ENCODE data around the gene RPL7L1. TPM values are rescaled to one million over a fixed set of nuclear protein-coding genes. Genes with fewer than 3 reads are reported as not detected.
"Not testable (repeated sequence)": the region's sequence is repeated elsewhere in the genome, so short reads cannot be mapped to it uniquely, and the experiment has no call there.

The RPL7L1 gene
- total RNA-seq, 4 donors from 2014 or later: 49.6 to 67.0 (median 53.2) TPM

DNA sequence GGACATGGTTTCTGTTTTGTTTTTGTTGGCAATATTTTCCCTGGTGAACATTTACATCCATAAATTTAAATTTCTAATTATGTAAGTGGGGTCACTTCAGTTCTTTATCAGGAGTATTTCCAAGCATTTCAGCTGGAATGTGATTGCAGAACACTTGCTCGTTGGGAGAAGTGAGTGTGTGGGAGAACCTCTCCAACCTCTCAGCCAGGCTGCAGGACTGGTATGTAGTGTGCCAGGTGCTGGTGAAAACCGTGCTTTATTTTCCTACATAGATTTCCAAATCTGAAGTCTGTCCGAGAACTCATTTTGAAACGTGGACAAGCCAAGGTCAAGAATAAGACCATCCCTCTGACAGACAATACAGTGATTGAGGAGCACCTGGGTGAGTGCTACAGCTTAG, 6.3 kb downstream of the RPL7L1 start:
- Histone ChIP-seq H3K4me3 (no peak overlapping the region), H3K36me3 (peaks cover 0 to 60% (median 4%) of the 10 kb centered on the region in 3 donors), H3K27me3 (no peaks in the 10 kb centered on the region), H3K27ac (no peak overlapping the region), H3K4me1 (peaks cover 0 to 21% (median 0%) of the 10 kb centered on the region in 4 donors), H3K9me3 (no peaks in the 10 kb centered on the region)
- DNase-seq: no peak
- TF ChIP-seq POLR2A (IDR thresholded peaks at IDR 0.05): no peak
- TF ChIP-seq, protein P1, sequence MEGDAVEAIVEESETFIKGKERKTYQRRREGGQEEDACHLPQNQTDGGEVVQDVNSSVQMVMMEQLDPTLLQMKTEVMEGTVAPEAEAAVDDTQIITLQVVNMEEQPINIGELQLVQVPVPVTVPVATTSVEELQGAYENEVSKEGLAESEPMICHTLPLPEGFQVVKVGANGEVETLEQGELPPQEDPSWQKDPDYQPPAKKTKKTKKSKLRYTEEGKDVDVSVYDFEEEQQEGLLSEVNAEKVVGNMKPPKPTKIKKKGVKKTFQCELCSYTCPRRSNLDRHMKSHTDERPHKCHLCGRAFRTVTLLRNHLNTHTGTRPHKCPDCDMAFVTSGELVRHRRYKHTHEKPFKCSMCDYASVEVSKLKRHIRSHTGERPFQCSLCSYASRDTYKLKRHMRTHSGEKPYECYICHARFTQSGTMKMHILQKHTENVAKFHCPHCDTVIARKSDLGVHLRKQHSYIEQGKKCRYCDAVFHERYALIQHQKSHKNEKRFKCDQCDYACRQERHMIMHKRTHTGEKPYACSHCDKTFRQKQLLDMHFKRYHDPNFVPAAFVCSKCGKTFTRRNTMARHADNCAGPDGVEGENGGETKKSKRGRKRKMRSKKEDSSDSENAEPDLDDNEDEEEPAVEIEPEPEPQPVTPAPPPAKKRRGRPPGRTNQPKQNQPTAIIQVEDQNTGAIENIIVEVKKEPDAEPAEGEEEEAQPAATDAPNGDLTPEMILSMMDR (IDR thresholded peaks at IDR 0.05): no peak

DNA sequence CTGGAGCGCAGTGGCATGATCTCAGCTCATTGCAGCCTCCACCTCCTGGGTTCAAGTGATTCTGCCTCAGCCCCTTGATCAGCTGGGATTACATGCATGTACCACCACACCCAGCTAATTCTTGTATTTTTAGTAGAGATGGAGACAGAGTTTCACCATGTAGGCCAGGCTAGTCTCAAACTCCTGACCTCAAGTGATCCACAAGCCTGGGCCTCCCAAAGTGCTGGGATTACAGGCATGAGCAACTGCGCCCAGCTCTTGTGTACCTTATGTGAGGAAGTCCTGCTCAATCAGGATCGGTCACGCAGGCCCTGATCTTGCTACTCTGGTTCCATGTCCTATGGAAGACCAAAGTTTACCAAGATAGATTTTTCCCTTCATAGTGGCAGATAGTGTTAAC, 8.8 kb downstream of the RPL7L1 start:
- Histone ChIP-seq H3K36me3 (peaks cover 0 to 39% (median 4%) of the 10 kb centered on the region in 3 donors), H3K4me1 (peaks cover 0 to 14% (median 3%) of the 10 kb centered on the region in 4 donors)
- not testable (repeated sequence) for H3K27me3 ChIP-seq, H3K4me3 ChIP-seq, H3K9me3 ChIP-seq, DNase-seq, H3K27ac ChIP-seq

DNA sequence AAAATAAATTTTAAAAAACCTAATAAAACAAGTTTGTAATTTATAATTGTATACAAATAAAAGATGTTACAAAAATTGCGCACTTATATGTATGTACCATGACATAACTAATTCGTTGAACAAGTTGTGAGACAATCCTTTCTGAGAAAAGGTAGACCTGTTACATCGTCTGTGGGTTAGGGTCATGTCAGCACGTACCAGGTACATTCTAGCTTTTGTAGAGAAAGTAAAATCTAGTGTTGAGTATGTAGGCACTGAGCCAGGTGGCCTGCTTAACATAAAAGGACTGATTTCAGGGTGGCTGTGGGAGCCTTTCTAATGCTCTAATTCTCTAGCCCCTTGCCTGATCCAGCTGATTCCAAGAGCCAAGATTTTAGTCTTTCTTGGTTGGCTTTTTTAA, 10.4 kb downstream of the RPL7L1 start:
- Histone ChIP-seq H3K36me3 (peaks cover 0 to 23% (median 4%) of the 10 kb centered on the region in 3 donors), H3K27ac (peak overlapping the region; percentile 82 to 96 (median 92)), H3K9me3 (no peaks in the 10 kb centered on the region), H3K27me3 (no peaks in the 10 kb centered on the region), H3K4me3 (peak overlapping the region; percentile 67 to 99 (median 73)), H3K4me1 (peaks cover 0 to 14% (median 4%) of the 10 kb centered on the region in 4 donors)
- TF ChIP-seq POLR2A (IDR thresholded peaks at IDR 0.05): no peak
- no peak for DNase-seq

DNA sequence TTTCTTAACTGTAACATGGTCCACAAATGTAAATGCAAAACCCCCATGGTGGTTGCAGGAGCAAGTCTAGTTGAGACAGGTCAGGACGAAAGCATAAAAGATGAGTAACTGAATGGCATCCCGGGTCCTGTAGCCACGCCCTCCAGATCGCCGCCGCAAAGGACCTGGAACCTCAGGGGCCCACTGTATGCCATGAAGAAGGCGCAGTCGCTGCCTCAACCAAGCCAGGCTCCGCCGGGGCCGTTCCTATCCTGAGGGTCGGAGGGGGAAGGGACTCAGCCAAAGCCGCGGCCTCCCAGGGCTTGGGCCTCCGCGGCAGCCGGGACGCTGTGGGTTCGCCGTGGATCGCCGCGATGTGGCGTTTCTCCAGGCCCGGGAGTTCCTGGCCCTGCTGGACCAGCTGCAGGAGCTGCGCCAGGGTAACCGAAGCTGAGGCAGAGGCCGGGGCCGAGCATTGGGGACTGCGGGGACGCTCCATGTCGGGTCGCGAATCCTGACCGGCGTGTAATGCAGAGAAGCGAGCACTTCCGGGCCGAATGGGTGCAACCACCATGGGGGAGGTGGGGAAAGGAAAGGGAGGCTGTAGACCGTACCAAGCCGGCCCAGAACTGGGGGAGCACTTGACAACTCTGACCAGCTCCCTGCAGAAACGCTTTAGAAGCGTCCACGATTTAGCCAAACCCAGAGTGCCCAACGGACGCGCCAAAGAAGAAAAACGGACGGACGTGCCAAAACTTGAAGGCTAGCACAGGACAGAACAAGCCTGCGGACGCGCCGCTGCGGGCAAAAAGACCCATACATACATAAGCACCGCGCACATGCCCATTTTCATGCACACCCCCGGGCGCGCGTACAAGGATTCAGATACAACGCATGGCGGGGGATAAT, 11.1 kb downstream of the RPL7L1 start:
- peak overlapping the region; percentile 82 to 96 (median 92) for H3K27ac ChIP-seq
- DNase-seq: peak; percentile 91 to 96 (median 93)
- peak; percentile 74 to 75 for TF ChIP-seq POLR2A (IDR thresholded peaks at IDR 0.05)
- TF ChIP-seq, protein P1 (IDR thresholded peaks at IDR 0.05): no peak
- H3K4me3 ChIP-seq: peak overlapping the region; percentile 67 to 99 (median 73)
- H3K9me3 ChIP-seq: no peaks in the 10 kb centered on the region
- H3K36me3 ChIP-seq: peaks cover 0 to 16% (median 4%) of the 10 kb centered on the region in 3 donors
- H3K4me1 ChIP-seq: peaks cover 0 to 14% (median 4%) of the 10 kb centered on the region in 4 donors
- no peaks in the 10 kb centered on the region for H3K27me3 ChIP-seq

DNA sequence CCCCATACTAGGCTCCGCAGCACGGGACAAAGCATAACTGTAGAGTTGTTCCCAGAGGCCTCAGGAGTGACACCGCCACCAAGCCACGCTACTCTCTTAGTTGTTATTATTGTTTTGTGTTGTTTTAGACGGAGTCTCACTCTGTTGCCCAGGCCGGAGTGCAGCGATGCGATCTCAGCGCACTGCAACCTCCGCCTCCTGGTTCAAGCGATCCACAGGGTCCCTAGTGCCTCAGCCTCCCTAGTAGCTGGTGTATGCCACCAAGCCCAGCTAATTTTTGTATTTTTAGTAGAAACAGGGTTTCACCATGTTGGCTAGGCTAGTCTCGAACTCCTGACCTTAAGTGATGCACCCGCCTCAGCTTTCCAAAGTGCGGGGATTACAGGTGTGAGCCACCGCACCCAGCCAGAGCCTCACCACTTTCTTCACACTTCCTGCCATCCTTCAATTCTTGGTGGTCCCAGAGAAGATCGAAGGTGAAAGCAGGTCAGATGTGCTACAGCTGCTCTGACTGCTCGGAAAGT, 11.8 kb downstream of the RPL7L1 start:
- Histone ChIP-seq H3K27ac (peak overlapping the region; percentile 82 to 96 (median 92)), H3K4me1 (peaks cover 0 to 14% (median 4%) of the 10 kb centered on the region in 4 donors)
- TF ChIP-seq, protein P1 (IDR thresholded peaks at IDR 0.05): no peak
- no peak for TF ChIP-seq POLR2A (IDR thresholded peaks at IDR 0.05)

DNA sequence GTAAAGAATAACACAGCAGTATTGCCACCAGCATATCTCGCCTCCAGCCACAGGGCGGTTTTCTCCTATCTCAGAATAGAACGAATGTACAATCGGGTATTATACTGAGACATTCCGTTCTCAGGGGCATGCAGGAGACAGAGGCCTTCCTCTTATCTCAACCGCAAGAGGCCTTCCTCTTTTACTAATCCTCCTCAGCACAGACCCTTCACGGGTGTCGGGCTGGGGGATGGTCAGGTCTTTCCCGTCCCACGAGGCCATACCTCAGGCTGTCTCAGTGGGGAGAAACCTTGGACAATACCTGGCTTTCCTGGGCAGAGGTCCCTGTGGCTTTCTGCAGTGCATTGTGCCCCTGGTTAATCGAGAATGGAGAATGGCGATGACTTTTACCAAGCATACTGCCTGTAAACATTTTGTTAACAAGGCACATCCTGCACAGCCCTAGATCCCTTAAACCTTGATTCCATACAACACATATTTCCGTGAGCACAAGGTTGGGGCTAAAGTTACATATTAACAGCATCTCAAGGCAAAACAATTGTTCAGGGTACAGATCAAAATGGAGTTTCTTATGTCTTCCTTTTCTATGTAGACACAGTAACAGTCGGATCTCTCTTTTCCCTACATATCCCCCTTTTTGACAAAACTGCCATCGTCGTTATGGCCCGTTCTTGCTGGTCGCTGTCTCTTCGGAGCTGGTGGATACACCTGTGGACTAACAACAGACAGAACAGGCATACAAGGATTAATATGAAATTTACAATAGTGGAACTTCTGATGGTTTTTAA, 14.8 kb downstream of the RPL7L1 start:
- H3K4me3 ChIP-seq, H3K27me3 ChIP-seq, H3K36me3 ChIP-seq, H3K9me3 ChIP-seq: not testable (repeated sequence)
- Histone ChIP-seq H3K27ac (peak overlapping the region in 1 of 4 donors; percentile 71), H3K4me1 (peaks cover 0 to 14% (median 4%) of the 10 kb centered on the region in 4 donors)
- peak in 2 of 3 donors; percentile 54 to 62 for DNase-seq

More for the DNA sequence above, 11.8 kb downstream of the RPL7L1 start:
- Histone ChIP-seq H3K36me3 (peaks cover 0 to 9% (median 0%) of the 10 kb centered on the region in 3 donors), H3K9me3 (no peaks in the 10 kb centered on the region), H3K4me3 (peak overlapping the region; percentile 67 to 99 (median 73)), H3K27me3 (no peaks in the 10 kb centered on the region)
- DNase-seq: no peak
